Right kidney (tissue), 1 donor: ENCODE data around the gene GRIN3B.

Experiments
- DNase-seq: peaks from one replicate; pipeline ENCODE4 v3.0.0-alpha.2; 2016

GRIN3B gene

DNA sequence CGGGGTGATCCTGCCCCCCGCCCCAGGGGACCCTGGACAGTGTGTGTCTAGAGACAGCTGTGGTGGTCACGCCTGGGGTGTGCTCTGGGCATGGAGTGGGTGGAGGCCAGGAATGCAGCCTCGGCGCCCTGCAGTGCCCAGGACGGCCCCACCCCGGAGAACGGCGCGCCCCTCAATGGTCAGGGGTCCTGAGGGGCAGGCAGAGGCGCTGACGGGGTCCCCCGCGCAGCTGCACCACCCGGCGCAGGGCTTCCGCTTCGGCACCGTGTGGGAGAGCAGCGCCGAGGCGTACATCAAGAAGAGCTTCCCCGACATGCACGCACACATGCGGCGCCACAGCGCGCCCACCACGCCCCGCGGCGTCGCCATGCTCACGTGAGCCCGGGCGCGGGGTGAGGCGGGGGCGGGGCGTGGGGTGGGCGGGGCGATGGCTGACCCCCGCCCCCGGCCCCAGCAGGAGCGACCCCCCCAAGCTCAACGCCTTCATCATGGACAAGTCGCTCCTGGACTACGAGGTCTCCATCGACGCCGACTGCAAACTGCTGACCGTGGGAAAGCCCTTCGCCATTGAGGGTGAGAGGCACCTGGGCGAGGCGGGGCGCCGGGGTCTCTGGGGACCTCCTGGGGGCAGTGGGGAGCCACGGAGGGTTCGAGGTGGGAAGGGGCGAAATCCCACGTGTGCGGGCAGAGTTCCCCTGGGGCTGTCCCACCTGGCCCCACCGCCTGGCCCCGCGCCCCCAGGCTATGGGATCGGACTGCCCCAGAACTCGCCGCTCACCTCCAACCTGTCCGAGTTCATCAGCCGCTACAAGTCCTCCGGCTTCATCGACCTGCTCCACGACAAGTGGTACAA is 7.4 kb downstream of the GRIN3B start:
- no peak for DNase-seq

DNA sequence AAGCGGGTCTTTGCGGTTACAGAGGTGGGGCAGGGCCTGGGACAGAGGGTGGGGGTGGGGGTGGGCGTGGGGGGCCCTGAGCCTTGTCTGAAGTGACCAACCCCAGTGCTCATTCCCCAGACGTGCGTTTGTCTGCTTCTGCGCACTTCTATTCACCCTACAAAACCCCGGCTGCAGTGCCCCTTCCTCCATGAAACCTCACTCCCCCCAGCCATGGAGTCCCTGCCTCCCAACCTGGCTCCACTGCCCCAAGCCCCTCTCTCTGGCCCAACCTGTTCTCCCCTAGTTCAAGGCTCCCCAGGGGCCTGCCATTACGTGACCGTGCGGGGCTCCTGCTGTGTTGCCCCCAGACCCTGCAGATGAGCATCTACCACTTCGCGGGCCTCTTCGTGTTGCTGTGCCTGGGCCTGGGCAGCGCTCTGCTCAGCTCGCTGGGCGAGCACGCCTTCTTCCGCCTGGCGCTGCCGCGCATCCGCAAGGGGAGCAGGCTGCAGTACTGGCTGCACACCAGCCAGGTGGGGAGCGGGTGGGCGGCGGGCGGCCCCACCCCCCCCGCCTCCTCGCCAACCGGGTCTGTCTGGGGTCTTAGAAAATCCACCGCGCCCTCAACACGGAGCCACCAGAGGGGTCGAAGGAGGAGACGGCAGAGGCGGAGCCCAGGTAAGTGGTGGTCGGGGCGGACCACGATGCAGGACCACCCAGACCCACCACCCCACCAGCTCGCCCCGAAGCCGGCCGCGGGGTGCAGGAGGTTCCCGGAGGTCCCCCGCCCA is 8.2 kb downstream of the GRIN3B start:
- no peak for DNase-seq

DNA sequence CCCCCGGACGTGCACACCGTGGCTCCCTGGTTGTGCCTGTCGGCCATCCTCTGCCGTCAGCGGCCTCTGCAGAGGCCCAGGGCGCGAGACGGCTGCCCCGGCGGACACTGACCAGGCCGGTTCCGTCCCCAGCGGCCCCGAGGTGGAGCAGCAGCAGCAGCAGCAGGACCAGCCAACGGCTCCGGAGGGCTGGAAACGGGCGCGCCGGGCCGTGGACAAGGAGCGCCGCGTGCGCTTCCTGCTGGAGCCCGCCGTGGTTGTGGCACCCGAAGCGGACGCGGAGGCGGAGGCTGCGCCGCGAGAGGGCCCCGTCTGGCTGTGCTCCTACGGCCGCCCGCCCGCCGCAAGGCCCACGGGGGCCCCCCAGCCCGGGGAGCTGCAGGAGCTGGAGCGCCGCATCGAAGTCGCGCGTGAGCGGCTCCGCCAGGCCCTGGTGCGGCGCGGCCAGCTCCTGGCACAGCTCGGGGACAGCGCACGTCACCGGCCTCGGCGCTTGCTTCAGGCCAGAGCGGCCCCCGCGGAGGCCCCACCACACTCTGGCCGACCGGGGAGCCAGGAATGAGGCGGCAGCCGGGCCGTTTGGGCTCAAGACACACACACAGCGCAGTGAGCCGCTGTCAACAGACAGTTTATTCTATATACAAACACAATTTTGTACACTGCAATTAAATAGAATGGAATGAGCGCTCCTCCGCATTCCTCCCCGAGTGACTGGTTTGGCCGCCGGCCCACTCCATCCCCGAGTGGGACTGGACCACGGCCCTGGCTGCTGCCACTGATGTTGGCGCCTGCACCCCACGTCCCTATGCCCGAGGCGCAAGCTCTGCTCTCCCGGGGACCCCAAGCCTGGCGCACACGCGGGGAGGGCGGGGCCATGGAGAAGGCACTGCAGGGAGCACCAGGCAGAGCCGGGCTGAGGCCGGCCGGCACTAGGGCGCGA is 9.1 kb downstream of the GRIN3B start:
- no peak for DNase-seq

DNA sequence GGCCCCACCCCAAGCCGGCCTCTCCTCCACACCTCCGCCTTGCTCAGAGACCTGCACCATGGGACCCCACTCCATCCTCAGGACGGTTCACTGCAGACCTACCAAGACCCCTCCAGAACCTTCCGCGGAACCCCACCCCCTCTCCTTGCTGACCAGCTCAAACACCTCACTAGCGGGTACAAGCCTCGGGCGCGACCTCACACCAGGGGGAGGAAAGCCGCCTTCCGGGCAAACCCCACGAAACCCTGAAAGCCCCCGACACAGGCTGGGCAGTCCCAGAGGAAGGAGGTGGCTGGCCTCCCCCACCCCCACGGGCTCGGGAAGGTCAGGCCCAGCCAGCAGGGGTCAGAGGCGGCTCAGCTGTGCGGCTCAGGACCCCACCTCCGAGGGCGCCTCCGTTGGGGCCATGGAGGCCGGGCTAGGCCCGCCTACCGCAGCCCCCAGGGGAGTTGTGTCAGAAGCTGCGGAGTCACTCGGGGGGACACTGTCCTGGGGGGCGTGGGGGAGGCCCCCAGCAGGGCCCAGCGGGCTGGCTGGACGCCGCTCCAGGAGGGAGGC is 9.8 kb downstream of the GRIN3B start:
- no peak for DNase-seq

DNA sequence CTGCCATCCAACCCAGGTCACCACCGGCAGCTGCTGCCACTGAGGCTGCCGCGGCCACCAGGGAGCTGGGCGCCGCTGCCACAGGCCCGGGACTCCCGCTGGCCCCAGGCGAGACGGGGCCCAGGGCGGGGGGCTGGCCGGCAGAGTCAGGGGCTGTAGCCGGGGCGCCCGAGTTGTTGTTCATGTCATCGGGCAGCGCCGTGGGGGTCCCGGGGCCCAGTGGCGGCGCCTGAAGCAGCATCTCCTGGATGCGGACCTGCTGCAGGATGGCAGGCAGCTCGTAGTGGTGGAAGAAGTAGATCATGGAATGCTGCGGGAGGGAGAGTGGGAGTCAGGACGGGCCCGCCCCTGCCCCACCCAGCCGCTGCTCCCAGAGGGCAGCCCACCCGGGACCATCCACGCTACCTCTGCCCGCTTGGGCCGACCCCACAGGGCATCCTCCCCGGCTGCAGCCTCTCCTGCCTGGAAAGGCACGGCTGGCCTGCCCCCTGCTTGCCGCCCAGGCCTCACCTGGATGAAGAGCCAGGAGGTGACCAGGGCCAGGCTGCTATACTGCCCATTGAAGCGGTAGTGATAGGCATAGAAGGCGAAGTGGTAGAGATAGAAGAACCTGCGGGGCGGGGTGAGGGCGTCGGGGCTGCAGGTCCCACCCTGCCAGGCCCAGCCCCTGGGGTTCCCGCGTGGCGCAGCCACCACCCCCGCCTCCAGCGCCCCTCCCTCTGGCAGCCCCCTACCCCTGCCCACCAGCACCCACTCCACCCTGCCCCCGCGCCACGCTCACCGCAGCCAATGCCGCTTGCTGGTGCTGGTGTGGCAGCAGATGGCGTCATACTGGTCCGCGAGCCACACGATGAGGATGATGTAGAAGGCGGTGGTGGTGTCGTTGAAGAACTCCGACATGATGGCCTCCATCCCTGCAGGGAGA is 10.6 kb downstream of the GRIN3B start:
- no peak for DNase-seq

DNA sequence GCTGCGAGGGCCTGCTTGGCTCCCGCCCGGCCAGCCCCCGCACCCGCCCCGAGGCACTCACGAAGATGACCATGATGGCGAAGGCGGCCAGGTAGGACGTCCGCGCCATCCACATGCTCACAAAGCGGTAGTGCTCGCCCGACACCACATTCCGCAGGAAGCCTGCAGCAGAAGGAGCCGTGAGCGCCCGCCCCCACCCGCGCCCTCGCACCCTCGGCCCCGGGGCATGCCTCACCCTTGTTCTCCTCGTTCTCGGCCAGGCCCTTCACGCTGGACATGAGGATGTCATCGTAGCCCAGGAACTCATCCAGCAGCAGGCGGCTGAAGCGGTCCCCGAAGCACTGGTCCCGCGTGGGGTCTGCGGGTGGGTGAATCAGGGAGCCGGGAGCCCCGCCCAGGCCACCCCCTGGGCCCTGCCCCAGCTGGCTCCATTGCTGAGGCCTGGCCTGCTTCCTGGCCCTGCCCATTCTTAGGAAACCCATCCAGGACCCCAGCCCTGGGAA is 11.7 kb downstream of the GRIN3B start:
- DNase-seq, result no peak

DNA sequence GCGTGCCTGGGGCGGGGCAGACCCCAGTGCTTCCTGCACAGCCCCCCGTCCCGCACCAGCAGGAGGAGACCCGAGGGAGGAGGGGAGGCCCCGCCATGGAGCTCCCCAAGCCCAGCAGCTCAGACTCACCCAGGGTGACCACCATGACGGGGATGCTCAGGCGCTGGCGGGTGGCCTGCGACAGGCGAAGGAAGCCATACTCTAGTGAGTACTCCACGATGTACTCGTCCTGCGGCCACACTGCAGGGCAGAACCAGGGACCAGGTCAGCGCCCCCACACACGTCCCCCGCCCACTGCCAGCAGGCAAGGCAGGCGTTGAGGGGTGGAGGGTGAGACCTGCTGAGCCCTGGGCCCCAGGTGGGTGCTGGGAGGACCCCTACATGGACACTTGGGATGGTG is 12.1 kb downstream of the GRIN3B start:
- no peak for DNase-seq

DNA sequence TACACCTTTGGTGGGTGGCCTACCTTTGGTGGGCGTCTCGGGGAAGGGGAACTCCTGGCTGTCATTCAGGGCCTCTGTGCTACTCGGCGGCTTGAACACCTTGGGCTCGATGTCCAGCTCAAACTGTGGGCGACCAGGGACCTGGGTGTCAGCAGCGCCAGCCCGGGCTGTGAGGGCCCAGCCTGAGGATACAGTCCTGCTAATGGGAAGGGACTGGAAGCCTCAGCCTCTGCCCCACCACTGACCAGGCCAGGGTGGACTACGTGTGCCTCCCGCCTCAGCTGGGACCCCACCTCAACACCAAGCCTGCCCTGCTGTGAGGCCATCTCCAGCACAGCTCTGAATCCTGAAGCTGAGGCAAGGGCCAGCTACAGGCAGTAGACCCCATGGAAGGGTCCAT is 13.0 kb downstream of the GRIN3B start:
- no peak for DNase-seq

DNA sequence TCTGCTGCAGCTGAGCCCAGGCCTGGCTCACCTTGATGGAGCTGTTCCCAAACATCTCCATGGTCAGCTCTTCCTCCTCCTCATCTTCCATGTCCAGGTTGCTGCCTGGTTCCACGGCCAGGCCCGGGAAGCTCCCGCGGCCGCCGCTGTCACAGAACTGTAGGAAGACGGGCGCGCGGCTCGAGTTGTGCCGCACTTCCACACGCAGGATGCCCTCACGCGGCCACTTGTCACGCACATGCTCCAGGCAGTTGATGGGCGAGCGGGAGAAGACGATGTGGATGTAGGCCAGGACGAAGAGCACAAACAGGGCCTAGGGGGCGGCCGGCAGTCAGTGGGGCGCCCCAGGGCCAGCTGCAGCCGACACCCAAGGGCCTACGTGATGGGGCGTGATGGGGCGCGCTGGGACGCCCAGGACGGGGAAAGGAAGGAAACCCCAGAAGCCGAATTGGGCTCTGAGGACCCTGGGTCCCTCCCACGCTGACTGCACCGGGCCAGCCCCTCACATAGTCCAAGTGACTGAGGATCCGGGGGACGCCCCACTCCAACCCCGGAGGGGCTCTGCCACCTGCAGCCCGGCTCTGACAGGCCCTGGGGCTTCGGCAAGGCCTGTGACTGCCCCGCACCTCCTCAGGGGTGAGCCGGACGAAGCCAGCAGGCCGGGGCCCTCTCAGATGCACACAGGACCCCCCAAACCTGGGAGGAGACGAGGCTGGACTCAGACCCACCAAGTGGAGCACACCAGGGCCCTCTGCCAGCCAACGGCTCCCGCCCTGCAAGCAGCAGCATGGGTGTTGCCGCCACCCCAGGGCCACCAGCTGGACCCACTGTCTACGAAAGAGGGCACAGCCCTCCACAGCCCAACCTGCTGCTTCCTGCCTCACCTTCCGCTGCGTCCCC is 14.2 kb downstream of the GRIN3B start:
- no peak for DNase-seq

DNA sequence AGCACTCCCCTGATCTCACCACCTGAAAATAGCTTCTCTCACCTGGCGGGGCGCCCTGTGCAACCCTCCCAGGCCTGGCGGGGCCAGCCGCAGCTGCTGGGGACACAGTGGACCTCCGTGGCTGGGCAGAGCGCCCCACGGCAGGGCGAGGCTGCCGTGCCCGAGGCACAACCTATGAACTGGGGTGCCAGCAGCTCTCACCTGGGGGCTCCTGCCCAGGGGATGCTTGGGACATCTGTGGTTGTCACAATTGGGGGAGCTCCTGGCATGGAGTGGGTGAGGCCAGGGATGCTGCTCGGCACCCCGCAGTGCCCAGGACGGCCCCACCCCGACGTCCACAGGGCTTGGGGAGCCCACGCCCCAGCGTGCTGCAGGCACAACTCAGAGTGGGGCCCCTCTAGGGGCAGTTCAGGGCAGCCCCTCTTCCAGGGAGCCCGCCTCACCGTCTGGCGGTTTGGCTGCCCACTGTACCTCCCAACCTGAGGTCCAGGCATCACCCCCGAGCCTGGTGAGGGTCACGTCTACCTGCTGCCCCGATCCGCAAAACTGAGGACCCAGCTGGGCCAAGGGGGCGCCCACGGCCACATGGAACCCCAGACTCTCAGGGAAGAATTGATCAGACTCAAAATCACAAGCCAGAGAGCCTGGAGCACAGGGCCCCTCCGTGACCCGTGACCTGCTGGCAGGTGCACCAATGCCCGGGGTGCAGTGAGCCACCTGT is 15.0 kb downstream of the GRIN3B start:
- DNase-seq, result no peak

DNA sequence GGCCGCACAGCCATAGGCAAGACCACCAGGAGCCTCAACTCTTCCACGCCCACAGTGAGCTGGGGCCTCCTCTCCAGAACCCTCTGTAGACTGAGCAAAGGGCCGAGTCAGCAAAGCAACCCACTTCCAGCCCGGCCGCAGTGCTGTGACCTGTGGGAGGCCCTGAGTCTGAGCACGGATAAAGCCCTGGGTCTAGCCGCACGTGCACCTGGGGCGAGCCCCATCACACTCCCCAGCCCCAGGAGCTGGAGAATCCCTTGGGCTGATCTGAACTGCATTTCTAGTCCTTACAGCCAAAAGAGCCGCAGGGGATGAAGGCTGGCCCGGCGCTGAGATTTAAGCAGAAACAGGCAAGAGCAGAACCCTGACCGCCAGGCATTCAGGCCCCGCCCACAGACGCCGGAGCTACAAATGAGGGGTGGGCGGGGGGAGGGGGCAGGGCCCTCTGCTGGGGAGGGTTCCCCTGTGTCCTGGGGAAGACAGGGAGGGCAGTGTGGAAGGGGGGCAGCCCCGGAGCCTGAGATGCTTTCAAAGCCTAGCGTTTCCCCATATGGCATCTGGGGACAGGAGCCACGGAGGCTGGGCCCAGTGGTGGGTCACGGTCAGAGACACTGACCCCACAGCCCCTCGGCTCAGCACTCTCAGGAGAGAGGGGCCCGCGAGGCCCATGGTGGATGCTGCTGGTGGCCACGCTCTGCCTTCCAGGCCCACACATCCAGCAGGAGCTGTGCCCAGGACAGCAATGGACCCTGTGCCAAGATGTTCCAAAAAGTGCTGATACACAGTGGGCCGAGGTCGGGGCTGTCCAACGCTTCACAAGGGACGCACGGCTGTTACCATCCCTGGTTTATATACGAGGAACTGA is 15.8 kb downstream of the GRIN3B start:
- DNase-seq, result no peak

DNA sequence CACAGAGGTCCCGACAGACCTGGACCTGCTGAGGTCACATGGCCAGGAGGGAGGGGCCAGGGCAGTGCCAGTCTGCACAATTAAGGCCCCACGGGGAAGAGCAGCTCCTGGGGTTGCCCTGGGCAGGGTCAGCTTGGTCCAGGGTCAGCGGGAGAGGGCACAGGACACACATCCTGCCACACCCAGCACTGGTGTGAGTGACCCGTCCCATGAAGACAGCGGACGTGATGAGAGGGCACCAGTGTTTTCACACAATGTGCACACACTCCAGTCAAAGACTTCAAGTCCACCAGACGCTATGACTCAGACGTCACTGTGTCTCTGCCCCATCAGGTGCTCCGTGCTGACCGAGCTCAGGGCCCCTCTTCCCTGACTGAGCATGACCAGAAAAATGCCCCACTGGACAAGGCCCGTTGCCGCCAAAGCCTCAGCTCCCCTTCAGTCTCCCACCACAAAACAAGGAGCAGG is 16.5 kb downstream of the GRIN3B start:
- DNase-seq, result no peak

DNA sequence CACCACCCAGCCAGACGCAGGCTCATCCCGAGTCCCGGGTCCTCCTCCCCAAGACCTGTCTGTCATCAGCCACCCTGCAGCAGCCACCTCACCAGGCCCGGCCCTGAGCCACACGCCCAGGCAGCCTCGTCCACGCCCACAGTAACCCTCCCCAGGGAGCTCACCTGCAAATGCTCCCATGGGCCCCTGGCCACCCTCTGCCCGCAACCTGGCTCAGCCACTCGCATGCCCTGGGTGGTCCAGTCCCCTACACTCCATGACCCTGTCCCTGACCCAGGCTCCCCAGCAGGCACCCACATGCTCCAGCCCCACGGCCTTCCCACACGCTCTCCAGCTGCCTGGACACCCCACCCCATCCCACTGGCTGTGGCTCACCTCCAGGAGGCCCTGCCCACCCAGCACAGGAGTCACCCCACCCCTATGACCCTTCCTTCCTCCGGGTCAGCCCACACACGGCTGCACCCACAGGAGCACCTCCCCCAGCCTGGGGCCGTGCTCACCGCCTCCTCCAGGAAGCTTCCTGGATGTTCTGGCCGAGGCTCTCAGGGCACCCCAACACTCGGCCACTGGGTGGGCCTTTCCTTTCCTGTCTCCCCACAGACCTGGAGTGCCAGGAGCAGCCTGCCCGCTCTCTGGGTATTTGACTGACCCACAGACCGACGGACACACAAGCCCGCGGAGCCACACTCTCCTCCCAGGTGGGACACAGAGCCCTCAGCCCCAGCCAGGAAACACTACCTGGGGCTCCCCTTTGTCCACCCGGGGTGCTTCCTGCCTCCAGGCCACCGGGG is 17.1 kb downstream of the GRIN3B start:
- no peak for DNase-seq

DNA sequence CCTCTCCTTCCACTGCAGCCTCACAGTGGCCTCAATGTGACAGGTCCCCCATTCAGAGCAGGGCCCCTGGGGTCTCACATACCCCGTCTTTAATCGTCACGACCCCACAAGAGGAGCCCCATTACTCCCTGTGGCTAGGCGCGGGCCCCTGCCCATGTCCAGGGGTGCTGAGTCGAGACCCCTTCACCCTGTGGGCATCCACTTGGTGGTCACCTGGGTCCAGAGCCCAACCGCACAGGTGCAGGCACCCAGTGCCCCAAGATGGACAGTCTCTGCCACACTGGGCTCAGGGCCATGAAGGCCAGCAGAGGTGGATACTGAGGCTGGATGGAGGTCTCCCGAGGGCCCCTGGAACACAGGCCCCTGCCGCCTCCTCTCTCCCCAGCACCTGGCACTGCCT is 17.7 kb downstream of the GRIN3B start:
- DNase-seq, result no peak

DNA sequence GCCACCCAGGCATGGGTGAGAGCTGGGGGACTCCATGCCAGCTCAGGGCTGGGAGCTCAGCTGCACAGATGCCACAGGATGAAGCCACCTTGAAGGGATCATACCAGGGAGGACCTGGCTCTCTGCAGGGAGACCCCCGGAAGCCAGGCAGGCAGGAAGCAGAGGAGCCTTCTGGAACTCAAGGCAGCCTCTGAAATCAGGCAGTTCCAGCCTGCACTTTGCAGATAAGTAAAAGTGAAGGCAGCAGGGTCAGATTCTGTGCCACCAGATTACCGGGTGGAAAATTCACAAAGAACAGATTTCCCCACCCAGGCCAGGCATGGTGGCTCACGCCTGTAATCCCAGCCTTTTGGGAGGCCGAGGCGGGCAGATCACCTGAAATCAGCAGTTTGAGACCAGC is 18.2 kb downstream of the GRIN3B start:
- no peak for DNase-seq

DNA sequence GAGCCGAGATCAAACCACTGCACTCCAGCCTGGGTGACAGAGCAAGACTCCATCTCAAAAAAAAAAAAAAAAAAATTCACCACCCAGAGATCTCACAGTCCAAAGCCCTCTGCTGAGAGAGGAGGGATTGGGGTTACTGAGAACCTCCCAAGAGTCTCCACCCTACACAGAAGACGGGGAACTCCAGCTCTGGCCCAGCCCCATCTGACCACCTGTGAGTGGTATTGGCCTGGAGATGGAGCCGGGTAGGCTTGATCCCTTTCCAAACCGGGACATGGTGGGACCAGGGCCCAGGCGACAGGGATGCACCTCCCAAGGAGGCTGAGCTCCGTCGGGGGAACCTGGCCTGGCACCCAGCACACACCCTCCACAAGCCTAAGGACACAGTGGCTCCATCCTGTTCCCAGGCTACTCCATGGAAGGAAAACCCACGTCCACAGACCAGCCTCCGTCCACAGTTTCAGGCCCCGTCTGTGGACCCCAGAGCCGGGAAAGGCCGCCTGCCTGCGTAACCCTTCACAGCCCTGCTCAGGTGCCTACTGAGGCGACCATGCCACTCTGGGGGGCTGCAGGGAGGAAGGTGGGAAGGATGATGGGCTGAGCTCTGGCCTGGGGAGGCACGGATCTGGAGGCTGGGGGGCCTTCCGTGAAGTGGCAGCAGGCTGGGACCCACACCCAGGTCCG is 18.9 kb downstream of the GRIN3B start:
- no peak for DNase-seq

DNA sequence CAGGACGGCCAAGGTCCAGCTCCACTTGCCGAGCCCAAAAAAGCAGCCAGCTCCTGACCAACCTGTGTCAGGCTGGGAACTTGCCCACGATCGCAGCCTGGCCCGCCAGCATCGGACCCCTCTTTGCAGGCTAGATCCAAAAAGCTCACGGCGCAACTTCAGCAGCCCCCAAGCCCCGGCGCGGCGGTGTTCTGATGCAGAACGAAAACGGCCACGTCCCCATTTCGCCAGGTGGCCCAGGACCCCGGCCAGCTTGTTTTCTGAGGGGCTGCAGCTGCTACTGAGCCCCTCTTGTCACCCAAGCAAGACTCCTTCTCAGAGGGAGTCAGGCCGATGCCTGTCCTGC is 19.4 kb downstream of the GRIN3B start:
- no peak for DNase-seq
